HEK293 (cell line): ENCODE data around the gene TEKT5.

Experiments
- CTCF ChIP-seq: fragments of 450-650 bp; formaldehyde crosslinking; IDR thresholded peaks from 2 replicates; pipeline ENCODE4 v1.5.1; 2016; ENCODE audit warnings: missing biosample characterization, missing genetic modification characterization
- MZF1 ChIP-seq: fragments of 450-650 bp; formaldehyde crosslinking; IDR thresholded peaks from 2 replicates; pipeline ENCODE4 v1.5.1; 2017; ENCODE audit warnings: missing biosample characterization, missing genetic modification characterization, borderline replicate concordance
- SP2 ChIP-seq: fragments of 450-650 bp; formaldehyde crosslinking; IDR thresholded peaks from 2 replicates; pipeline ENCODE4 v1.5.1; 2016; ENCODE audit warnings: missing biosample characterization, missing genetic modification characterization
- TCF7L2 ChIP-seq: IDR thresholded peaks from 2 replicates; pipeline ENCODE4 v1.6.1; 2011; ENCODE audit warnings: low read depth, mild to moderate bottlenecking, inconsistent platforms, low read length, moderate library complexity, borderline replicate concordance
- TRIM28 ChIP-seq: IDR thresholded peaks from 2 replicates; pipeline ENCODE4 v1.6.1; 2011; ENCODE audit warnings: low read length, control low read depth, borderline replicate concordance
- ZBTB20 ChIP-seq: fragments of 450-650 bp; formaldehyde crosslinking; IDR thresholded peaks from 2 replicates; pipeline ENCODE4 v1.5.1; 2016; ENCODE audit warnings: missing biosample characterization, missing genetic modification characterization
- ZNF140 ChIP-seq: fragments of 450-650 bp; formaldehyde crosslinking; IDR thresholded peaks from 2 replicates; pipeline ENCODE4 v1.5.1; 2016; ENCODE audit warnings: missing biosample characterization, missing genetic modification characterization
- ZNF2 ChIP-seq: fragments of 450-650 bp; formaldehyde crosslinking; IDR thresholded peaks from 2 replicates; pipeline ENCODE4 v1.5.1; 2016; ENCODE audit warnings: missing biosample characterization, missing genetic modification characterization
- ZNF202 ChIP-seq: fragments of 450-650 bp; formaldehyde crosslinking; IDR thresholded peaks from 2 replicates; pipeline ENCODE4 v1.5.1; 2016; ENCODE audit warnings: missing biosample characterization, missing genetic modification characterization, borderline replicate concordance
- ZNF280D ChIP-seq: fragments of 450-650 bp; formaldehyde crosslinking; IDR thresholded peaks from 2 replicates; pipeline ENCODE4 v1.5.1; 2016; ENCODE audit warnings: missing biosample characterization, missing genetic modification characterization
- ZNF488 ChIP-seq: fragments of 450-650 bp; formaldehyde crosslinking; IDR thresholded peaks from 2 replicates; pipeline ENCODE4 v1.5.1; 2016; ENCODE audit warnings: missing biosample characterization, missing genetic modification characterization
- ZNF530 ChIP-seq: fragments of 450-650 bp; formaldehyde crosslinking; IDR thresholded peaks from 2 replicates; pipeline ENCODE4 v1.5.1; 2016; ENCODE audit warnings: low read depth, missing biosample characterization, missing genetic modification characterization

- TF ChIP-seq TCF7L2: no peak
- no peak for TF ChIP-seq CTCF
- no peak for TF ChIP-seq ZNF488 (tag by site-specific recombination)
- TF ChIP-seq MZF1: no peak
- TF ChIP-seq ZNF280D (tag by site-specific recombination): no peak
- no peak for TF ChIP-seq TRIM28
- TF ChIP-seq SP2: no peak
- no peak for TF ChIP-seq ZNF530
- no peak for TF ChIP-seq ZNF140
- TF ChIP-seq ZNF2 (tag by site-specific recombination): no peak
- no peak for TF ChIP-seq ZNF202 (tag by site-specific recombination)
- TF ChIP-seq ZBTB20 (tag by site-specific recombination): no peak
Measured at GRCh38 chr16:10679921-10680320, 14.8 kb downstream of the TEKT5 start.
